A673 (cell line): ENCODE measurements around the gene BRAT1. TPM values are rescaled to one million over a fixed set of nuclear protein-coding genes. Genes with fewer than 3 reads are reported as not detected.

Source experiments
- BruUV-seq: library from RNA; stranded (reverse); fragments of 400-500 nt; replicated peaks from 2 replicates; lab custom pipeline; 2021; lab: Mats Ljungman, UMichigan
- CTCF ChIA-PET: fragments of 300-600 bp; sonication (Branson Sonifier 250); formaldehyde crosslinking; loops from one replicate; lab custom pipeline; 2022; ENCODE audit warnings: antibody characterized with exemption; lab: Charles Lee
- POLR2A ChIA-PET: fragments of 300-600 bp; sonication (Branson Sonifier 250); formaldehyde crosslinking; loops from one replicate; lab custom pipeline; 2022; ENCODE audit warnings: antibody characterized with exemption; ENCODE audit not compliant: low non-redundant PET; lab: Charles Lee
- DNase-seq: peaks from one replicate; pipeline ENCODE4 v3.0.0-alpha.2; 2015; ENCODE audit warnings: low spot score
- H3K27ac ChIP-seq: fragments of 200-600 bp; sonication (generic); 2 replicates; pipeline ENCODE4 v1.5.1; 2016; ENCODE audit warnings: mixed run types, low read depth, mild to moderate bottlenecking, mixed read lengths, antibody characterized with exemption, low read length; ENCODE audit not compliant: poor library complexity, severe bottlenecking
- H3K27me3 ChIP-seq: fragments of 200-600 bp; sonication (generic); replicated peaks from 2 replicates; pipeline ENCODE4 v1.6.1; 2017; ENCODE audit warnings: mixed run types, low read depth, mild to moderate bottlenecking, mixed read lengths, antibody characterized with exemption, low read length; ENCODE audit not compliant: insufficient read depth, poor library complexity
- H3K36me3 ChIP-seq: fragments of 200-600 bp; sonication (generic); 2 replicates; pipeline ENCODE4 v1.6.1; 2016; ENCODE audit warnings: mixed run types, mild to moderate bottlenecking, mixed read lengths, antibody characterized with exemption, low read length; ENCODE audit not compliant: insufficient read depth, poor library complexity, severe bottlenecking
- H3K4me1 ChIP-seq: fragments of 200-600 bp; sonication (generic); 2 replicates; pipeline ENCODE4 v1.6.1; 2017; ENCODE audit warnings: mixed run types, mild to moderate bottlenecking, mixed read lengths, antibody characterized with exemption, low read length; ENCODE audit not compliant: insufficient read depth, poor library complexity, severe bottlenecking
- H3K4me3 ChIP-seq: fragments of 200-600 bp; sonication (generic); 2 replicates; pipeline ENCODE4 v1.5.1; 2016; ENCODE audit warnings: low read depth, mixed run types, mild to moderate bottlenecking, mixed read lengths, low read length; ENCODE audit not compliant: poor library complexity, severe bottlenecking
- H3K9me3 ChIP-seq: fragments of 200-600 bp; sonication (generic); 2 replicates; pipeline ENCODE4 v1.6.1; 2016; ENCODE audit warnings: mixed run types, low read depth, mild to moderate bottlenecking, mixed read lengths, antibody characterized with exemption, low read length; ENCODE audit not compliant: poor library complexity, severe bottlenecking
- EZH2 ChIP-seq: fragments of 200-600 bp; sonication (generic); IDR thresholded peaks from 2 replicates; pipeline ENCODE4 v1.6.1; 2017; ENCODE audit warnings: borderline replicate concordance, low read depth, mild to moderate bottlenecking, mixed read lengths, antibody characterized with exemption, low read length; ENCODE audit not compliant: poor library complexity, severe bottlenecking
- intact Hi-C: fragments of 100-400 bp; cut with micrococcal nuclease; formaldehyde crosslinking; loops from one replicate; pipeline ENCODE4 v1.10.0; 2022; ENCODE audit not compliant: unreplicated experiment
- total RNA-seq: library from RNA; stranded (reverse); gene quantifications from 2 replicates; pipeline ENCODE4 v1.2.3, GENCODE V29; 2021
- TF ChIP-seq, protein P1 (sequence below): fragments of 300-800, 200-600 bp; sonication (generic); conservative IDR thresholded peaks from 2 replicates; pipeline ENCODE4 v1.5.1; 2017; ENCODE audit warnings: low read depth, mild to moderate bottlenecking, antibody characterized with exemption, low read length, moderate library complexity, mixed read lengths

The BRAT1 gene
- total RNA-seq, 1 experiment from 2014 or later: 47.9 TPM

DNA sequence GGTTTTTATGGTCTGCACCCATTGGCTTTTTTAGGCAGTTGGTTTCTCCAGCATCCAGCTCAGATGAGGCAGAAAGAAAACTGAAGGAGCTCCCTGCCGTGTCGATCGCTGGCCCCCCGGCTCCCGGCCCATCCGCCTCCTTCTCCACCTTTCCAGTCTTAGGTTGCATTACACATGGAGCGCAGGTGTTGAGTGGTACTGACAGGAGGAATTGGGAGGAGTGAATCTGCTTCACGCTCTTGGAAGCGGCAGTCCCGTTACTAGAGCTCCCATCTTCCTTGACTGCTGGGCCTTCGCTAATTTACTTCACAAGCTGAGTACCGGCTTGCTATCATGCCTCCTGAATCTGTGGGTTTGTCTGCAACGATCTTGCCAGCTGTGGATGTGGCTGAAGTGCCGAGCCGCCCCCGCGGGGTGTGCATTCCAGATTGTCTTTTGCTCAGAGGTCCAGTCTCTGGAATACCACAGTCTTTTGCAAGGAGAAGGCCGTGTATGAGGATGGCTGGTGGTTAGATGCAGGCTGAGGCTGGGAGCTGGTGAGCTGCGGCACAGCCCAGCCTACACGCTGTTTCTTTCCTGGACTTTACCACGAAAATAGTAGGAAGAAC, 20.5 kb upstream of the BRAT1 start:
- no TSS peak for BruUV-seq
- Histone ChIP-seq H3K36me3 (peaks cover 13% of the 10 kb centered on the region), H3K4me1 (no peaks in the 10 kb centered on the region), H3K9me3 (no peaks in the 10 kb centered on the region), H3K4me3 (no peak overlapping the region), H3K27me3 (no peaks in the 10 kb centered on the region), H3K27ac (no peak overlapping the region)
- CTCF ChIA-PET: no interaction called here
- POLR2A ChIA-PET: no interaction called here
- TF ChIP-seq, protein P1, sequence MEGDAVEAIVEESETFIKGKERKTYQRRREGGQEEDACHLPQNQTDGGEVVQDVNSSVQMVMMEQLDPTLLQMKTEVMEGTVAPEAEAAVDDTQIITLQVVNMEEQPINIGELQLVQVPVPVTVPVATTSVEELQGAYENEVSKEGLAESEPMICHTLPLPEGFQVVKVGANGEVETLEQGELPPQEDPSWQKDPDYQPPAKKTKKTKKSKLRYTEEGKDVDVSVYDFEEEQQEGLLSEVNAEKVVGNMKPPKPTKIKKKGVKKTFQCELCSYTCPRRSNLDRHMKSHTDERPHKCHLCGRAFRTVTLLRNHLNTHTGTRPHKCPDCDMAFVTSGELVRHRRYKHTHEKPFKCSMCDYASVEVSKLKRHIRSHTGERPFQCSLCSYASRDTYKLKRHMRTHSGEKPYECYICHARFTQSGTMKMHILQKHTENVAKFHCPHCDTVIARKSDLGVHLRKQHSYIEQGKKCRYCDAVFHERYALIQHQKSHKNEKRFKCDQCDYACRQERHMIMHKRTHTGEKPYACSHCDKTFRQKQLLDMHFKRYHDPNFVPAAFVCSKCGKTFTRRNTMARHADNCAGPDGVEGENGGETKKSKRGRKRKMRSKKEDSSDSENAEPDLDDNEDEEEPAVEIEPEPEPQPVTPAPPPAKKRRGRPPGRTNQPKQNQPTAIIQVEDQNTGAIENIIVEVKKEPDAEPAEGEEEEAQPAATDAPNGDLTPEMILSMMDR: no peak
- TF ChIP-seq EZH2: no peak
- DNase-seq: no peak
- intact Hi-C loops: no loop called here

DNA sequence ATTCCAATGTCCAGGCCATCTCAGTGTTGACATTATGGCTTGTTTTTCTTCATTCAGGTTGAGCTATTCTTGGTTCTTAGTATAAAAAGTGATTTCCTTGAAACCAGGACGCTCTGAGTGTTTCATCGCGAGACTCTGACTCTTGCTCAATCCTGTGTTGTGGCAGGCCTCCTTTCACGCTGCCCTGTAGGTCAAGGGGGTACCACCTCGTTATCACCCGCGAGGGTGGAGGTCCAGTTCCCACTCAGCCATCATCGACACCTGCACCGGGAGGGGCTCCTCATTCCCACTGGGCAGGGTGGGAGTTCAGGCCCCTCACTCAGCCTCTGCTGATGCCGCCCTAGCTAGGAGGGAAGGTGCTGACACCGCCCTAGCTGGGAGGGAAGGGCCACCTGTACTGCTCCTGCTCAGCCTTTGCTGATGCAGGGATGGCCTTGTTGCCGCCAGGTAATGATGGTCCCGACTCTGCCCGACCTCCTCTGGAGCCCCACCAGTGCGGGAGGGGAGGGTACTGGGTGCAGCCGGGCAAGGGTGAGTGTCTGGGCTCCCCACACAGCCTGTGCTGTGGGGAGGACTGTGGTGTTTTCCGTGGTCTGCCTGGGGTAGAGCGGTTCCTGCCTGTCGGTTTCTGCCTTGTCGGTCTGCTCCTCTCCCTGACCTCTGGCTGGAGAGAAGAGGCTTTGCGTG, 19.9 kb upstream of the BRAT1 start:
- ChIA-PET CTCF (no interaction called here), POLR2A (no interaction called here)
- Histone ChIP-seq H3K27me3 (no peaks in the 10 kb centered on the region), H3K4me3 (no peak overlapping the region), H3K4me1 (no peaks in the 10 kb centered on the region), H3K9me3 (no peaks in the 10 kb centered on the region), H3K27ac (no peak overlapping the region), H3K36me3 (peaks cover 13% of the 10 kb centered on the region)
- intact Hi-C loops: no loop called here
- TF ChIP-seq EZH2: no peak
- TF ChIP-seq, protein P1: no peak
- DNase-seq: no peak
- BruUV-seq: no TSS peak

DNA sequence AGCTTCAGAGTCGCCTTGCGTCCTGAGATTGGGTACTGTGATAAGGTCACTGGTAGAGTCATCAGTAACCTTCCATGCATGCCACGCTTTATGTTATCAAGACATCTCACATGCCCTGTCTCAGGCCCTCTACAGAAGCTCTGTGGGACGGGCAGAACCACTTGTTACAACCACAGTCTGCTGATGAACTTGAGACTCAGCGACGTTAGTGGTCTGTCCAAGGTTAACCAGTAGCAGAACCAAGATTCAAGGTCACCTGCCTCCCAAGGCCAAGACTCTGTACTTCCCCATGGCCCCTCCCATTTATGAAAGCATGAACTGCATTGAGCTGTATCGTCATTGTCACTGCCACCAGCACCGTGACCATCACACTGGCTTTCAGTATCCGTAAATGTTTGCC, 18.4 kb upstream of the BRAT1 start:
- no TSS peak for BruUV-seq
- intact Hi-C loops: no loop called here
- POLR2A ChIA-PET: no interaction called here

More for the DNA sequence above, 18.4 kb upstream of the BRAT1 start:
- no peak overlapping the region for H3K27ac ChIP-seq
- H3K4me3 ChIP-seq: no peak overlapping the region
- no peak for DNase-seq
- H3K36me3 ChIP-seq: peaks cover 10% of the 10 kb centered on the region
- no peaks in the 10 kb centered on the region for H3K27me3 ChIP-seq
- CTCF ChIA-PET: no interaction called here
- H3K4me1 ChIP-seq: no peaks in the 10 kb centered on the region
- H3K9me3 ChIP-seq: no peaks in the 10 kb centered on the region
- TF ChIP-seq, protein P1: no peak
- TF ChIP-seq EZH2: no peak
